Aorta (tissue), 5 donors: ENCODE measurements around the gene PLXNA2. TPM values are rescaled to one million over a fixed set of nuclear protein-coding genes. Genes with fewer than 3 reads are reported as not detected.
A peak's percentile ranks its signal among the peaks of the same experiment; 100 is the strongest.

Experiments used
- ATAC-seq: fragments of 200-7000 bp; cut with Tn5 transposase; one replicate; pipeline ENCODE4 v1.9.1; 2022; ENCODE audit warnings: moderate library complexity; ENCODE audit not compliant: low FRiP score
- DNase-seq, 2 donors: peaks; one replicate each; pipeline ENCODE4 v3.0.0-alpha.2; 2020
- H3K27ac ChIP-seq, 2 donors: one replicate each; pipeline ENCODE4 v1.5.1; 2013; ENCODE audit warnings: low read length in 2 of 2, mild to moderate bottlenecking in 2 of 2, moderate library complexity in 2 of 2, control low read depth in 1 of 2, inconsistent platforms in 1 of 2, low read depth in 1 of 2
- H3K27me3 ChIP-seq, 2 donors: one replicate each; pipeline ENCODE4 v1.6.1; 2013; ENCODE audit warnings: control low read depth in 1 of 2, low read length in 1 of 2, mild to moderate bottlenecking in 1 of 2, moderate library complexity in 1 of 2; ENCODE audit not compliant: insufficient read depth in 2 of 2, control insufficient read depth in 1 of 2
- H3K36me3 ChIP-seq, 2 donors: one replicate each; pipeline ENCODE4 v1.6.1; 2013; ENCODE audit warnings: control low read depth in 1 of 2, low read length in 1 of 2, mild to moderate bottlenecking in 1 of 2; ENCODE audit not compliant: insufficient read depth in 2 of 2, control insufficient read depth in 1 of 2
- H3K4me1 ChIP-seq, 2 donors: one replicate each; pipeline ENCODE4 v1.6.1; 2013; ENCODE audit warnings: low read length in 2 of 2, control low read depth in 1 of 2, mild to moderate bottlenecking in 1 of 2, moderate library complexity in 1 of 2; ENCODE audit not compliant: insufficient read depth in 2 of 2, control insufficient read depth in 1 of 2
- H3K4me3 ChIP-seq, 2 donors: one replicate each; pipeline ENCODE4 v1.5.1; 2013; ENCODE audit warnings: low read length in 2 of 2, control low read depth in 1 of 2, mild to moderate bottlenecking in 1 of 2
- H3K9me3 ChIP-seq: one replicate; pipeline ENCODE4 v1.6.1; 2013; ENCODE audit warnings: mild to moderate bottlenecking, low read length; ENCODE audit not compliant: control insufficient read depth
- WGBS, 2 donors: extraction: QIAGEN DNeasy Blood & Tissue Kit; methylation state at CpG; one replicate each; pipeline ENCODE4 v1.1.7; 2013; 5-methylcytosine and 5-hydroxymethylcytosine counted together
- intact Hi-C, 2 donors: fragments of 100-400 bp; cut with DNase I; formaldehyde crosslinking; loops; one replicate each; pipeline versions ENCODE4 v1.14.2 to v1.15.0; 2022
- polyA plus RNA-seq, 2 donors: library from polyadenylated mRNA; stranded (reverse); fragments of 200-250 nt; gene quantifications; one replicate each; pipeline ENCODE4 v1.2.3, GENCODE V29; 2013
- total RNA-seq, 2 donors: library from RNA; stranded (reverse); fragmentation: NEBNext Ultra II Directional; extraction: Animal tissue kit (Norgen Biotek cat#: 25700); gene quantifications; one replicate each; pipeline ENCODE4 v1.2.1, GENCODE V29; 2021
- donor health status: healthy with polysubstance abuse.
- donor health status: Bipolar disorder and iron deficiency.
- donor health status: DM: no; HTN: no; CAD: no.
- donor health status: DM: no; HTN: no; CAD: no.
- donor health status: DM: yes; HTN: yes; CAD: no.

Gene PLXNA2
- total and polyA plus RNA-seq, 4 donors = 2.9 to 37.3 (median 30.0) TPM

DNA sequence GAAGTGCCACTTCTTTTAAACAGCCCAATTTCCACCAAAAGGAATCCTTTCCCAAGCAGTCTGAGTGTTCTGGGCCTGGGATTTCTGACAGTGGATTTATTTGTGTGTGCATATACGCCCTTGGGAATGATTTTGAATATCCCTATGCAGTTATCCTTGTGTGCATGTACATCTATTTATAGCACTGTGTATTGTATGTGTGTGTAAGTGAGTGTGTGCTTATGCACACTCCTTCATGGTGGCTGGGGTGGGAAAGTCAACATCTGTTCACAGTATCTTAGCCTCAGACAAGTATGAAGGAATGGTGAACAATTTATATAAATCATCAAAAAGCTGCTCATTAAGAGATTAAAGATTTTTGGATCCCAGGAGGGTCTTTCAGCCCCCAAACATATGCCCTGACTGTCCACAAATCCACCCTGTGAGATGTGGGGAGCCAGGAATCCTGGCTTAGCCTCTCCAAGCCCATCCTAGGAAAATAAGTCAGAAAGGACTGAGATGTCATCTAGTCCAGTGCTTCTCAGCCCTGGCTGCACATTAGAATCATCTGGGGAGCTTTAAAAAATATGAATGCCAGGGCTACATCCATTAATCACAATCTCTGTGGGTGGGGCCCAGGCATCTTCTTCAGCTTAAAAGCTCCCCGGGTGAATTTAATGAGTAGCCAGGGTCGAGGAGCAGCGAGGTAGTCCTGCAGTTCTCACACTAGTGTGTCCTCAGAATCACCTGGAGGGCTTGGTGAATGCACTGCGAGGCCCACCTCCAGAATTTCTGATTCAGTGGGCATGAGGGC lies 101.4 kb downstream of the PLXNA2 start:
- Histone ChIP-seq H3K27me3 (no peaks in the 10 kb centered on the region), H3K9me3 (no peaks in the 10 kb centered on the region), H3K4me1 (no peaks in the 10 kb centered on the region), H3K27ac (no peak overlapping the region), H3K36me3 (peaks cover 0 to 10% of the 10 kb centered on the region in 2 donors), H3K4me3 (no peak overlapping the region)
- ATAC-seq (no peak), DNase-seq (no peak)
- 41 to 50% methylated on average over 5 of the region's 5 CpGs for whole genome bisulfite sequencing, 2 donors
- intact Hi-C loops = no loop called here

DNA sequence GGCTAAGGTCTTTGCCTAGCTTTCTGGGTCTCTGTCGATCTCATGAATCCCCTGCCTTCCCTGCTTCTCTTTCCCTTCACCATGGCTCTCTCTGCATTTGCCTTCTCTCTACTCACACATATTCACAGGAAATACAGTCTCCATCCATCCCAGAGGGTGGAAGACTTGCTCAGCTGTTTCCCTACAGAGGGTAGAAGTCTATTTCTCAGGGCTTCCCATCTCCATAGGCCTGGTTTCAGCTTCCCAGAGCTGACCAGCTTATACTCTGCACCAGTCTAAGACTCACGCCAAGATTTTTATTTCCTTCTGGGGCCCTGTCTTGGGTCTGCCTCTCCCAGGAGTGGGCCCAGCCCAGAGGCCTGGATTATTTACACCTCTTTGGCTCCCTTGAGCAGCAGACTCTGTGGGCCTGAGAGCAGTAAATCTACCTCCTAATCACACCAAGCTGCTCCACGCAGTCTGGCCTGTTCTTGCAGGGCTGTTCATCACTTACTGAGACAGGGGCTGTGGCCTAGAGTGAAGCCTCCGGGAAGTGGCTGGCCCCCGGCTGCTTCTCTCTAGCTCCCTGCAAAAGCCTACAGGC lies 102.5 kb downstream of the PLXNA2 start:
- WGBS, 2 donors = 24 to 32% methylated on average over 5 of the region's 5 CpGs
- no peak for DNase-seq
- intact Hi-C loops = no loop called here
- Histone ChIP-seq H3K4me1 (no peaks in the 10 kb centered on the region), H3K27me3 (no peaks in the 10 kb centered on the region), H3K9me3 (no peaks in the 10 kb centered on the region), H3K27ac (no peak overlapping the region), H3K36me3 (peaks cover 0 to 10% of the 10 kb centered on the region in 2 donors), H3K4me3 (no peak overlapping the region)
- ATAC-seq = peak; percentile 68

DNA sequence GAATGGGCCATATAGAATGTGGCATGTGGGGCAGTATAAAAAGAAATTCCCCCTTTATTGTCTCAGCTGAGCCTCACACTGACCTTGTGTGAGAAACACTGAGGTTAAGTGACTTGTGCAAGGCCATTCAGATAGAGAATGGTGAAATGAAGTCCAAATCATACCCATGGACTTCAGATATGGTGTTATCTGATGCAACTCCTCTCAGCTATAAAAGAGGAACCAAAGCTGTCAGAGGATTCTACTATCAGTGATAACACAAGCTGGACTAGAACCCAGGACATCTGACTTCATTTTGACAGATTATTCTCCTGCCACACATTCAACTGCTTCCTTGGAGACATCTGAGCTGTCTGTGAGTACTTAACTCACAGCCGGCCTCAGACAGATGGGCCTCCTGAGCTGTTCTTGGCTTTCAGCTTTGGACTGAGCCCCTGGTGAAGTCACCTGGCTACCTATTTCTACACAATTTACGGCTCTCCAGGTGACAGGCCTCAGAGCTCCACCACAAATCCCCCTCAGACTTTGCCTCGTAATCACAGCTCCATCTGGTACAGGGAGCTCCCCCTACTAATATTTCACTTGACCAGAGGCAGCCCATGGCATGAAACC lies 104.6 kb downstream of the PLXNA2 start:
- 65 to 91% methylated on average over 3 of the region's 3 CpGs for WGBS, 2 donors
- intact Hi-C loops = no loop called here
- Histone ChIP-seq H3K9me3 (no peaks in the 10 kb centered on the region), H3K27me3 (no peaks in the 10 kb centered on the region), H3K4me3 (no peak overlapping the region), H3K4me1 (peaks cover 0 to 6% of the 10 kb centered on the region in 2 donors), H3K27ac (no peak overlapping the region), H3K36me3 (peaks cover 0 to 10% of the 10 kb centered on the region in 2 donors)
- DNase-seq (no peak), ATAC-seq (no peak)

DNA sequence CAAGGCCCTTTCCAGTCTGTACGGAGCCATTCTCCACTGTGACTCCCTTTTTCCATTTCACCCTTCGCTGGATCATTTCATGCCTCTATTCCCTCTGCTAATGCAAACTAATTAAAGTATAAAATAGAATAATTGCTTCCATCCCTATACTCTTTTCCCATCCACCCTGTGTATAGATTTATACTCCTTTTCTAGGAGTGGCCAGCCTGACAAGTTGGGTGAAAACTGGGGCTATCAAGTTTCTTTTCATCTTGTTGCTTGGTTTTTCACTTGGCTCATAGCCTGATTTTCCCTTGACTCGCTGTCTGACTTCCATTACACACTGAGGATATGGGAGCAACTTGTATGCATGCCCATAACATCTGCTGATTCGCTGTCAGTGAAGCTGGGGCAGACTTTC lies 107.0 kb downstream of the PLXNA2 start:
- DNase-seq (no peak), ATAC-seq (no peak)
- no peaks in the 10 kb centered on the region for H3K27me3 ChIP-seq
- H3K27ac ChIP-seq = no peak overlapping the region
- H3K4me1 ChIP-seq = peaks cover 0 to 6% of the 10 kb centered on the region in 2 donors
- H3K4me3 ChIP-seq = no peak overlapping the region
- H3K36me3 ChIP-seq = peaks cover 0 to 9% of the 10 kb centered on the region in 2 donors
- WGBS, 2 donors = 68 to 81% methylated on average over 4 of the region's 4 CpGs
- intact Hi-C loops = no loop called here
- no peaks in the 10 kb centered on the region for H3K9me3 ChIP-seq

DNA sequence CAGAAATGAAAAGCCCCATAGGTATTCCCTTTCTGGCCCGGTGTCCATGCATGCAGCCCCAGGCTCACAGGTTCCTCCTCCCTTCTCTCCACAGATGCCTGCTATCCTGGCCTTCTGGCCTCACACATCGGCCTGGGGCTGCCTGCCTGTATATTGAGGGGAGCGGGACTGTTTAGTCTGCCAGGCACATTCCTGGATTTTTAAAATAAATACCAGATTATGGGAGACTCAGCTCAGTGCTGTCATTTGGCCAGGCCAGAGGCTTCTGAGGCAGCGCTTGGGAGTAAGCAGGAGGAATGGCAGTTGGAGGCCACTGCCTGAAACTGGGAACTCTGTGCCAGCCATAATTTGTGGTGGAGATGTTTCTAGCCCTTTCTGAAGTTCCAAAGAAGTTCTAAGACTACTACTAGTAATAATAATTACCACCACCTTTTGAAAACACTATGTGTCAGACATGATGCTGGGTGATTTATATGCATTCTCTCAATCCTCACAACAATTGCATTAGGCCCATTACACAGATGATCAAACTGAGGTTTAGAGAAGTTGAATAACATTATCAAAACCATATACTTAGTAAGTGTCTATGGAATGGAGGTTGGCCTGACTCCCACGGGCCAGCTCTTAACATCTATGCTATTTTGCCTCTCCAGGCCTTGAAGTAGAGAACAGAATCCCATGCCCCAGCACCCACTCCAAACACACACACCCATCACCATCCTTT lies 107.6 kb downstream of the PLXNA2 start:
- ATAC-seq (no peak), DNase-seq (no peak)
- intact Hi-C loops = no loop called here
- peaks cover 0 to 6% of the 10 kb centered on the region in 2 donors for H3K4me1 ChIP-seq
- no peak overlapping the region for H3K27ac ChIP-seq
- no peaks in the 10 kb centered on the region for H3K27me3 ChIP-seq
- peaks cover 0 to 8% of the 10 kb centered on the region in 2 donors for H3K36me3 ChIP-seq
- no peaks in the 10 kb centered on the region for H3K9me3 ChIP-seq
- no peak overlapping the region for H3K4me3 ChIP-seq
- WGBS, 2 donors = 16 to 24% methylated on average over 5 of the region's 5 CpGs

DNA sequence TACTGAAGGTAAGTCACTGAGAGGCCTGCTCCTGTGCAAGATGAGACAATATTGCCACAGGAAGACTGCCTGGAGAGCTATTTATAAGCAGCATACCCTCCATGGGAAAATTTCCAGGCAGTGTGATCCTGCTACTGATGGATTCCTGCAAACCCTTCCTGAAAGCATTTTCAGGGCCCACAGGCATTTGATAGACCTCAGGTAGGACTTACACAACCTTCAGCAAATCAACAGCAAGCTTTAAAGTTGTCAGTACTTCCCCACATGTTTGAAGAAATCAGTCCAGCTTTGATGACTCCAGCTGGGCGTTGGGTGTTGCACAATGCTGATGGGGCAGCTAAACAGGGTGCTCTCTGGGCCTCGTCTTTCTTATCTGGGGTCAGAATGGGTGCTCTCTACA lies 108.8 kb downstream of the PLXNA2 start:
- no peak for ATAC-seq
- no peak for DNase-seq
- Histone ChIP-seq H3K27me3 (no peaks in the 10 kb centered on the region), H3K4me3 (no peak overlapping the region), H3K4me1 (peaks cover 0 to 6% of the 10 kb centered on the region in 2 donors), H3K27ac (no peak overlapping the region), H3K36me3 (no peaks in the 10 kb centered on the region), H3K9me3 (no peaks in the 10 kb centered on the region)
- intact Hi-C loops = no loop called here
- 51 to 75% methylated on average over 2 of the region's 2 CpGs for WGBS, 2 donors

DNA sequence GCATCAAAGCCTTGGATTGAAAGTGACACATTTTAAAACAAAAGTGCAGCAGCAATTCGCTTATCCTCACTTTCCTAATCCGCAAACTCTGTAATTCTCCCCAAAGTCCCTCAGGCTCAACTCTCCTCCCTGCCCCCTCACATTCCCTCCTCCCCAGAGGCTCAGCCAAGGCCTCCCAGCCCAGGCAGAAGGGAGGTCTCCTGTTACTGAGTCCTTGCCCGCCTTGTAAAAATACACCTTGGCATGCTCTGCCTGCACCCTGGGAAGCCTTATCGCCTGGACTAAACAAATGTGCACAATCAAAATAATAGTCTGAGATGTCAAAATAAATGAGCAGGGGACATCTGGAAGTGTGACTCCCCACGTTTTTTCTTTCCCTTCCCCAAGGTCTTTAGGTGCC lies 109.7 kb downstream of the PLXNA2 start:
- H3K36me3 ChIP-seq = no peaks in the 10 kb centered on the region
- H3K27me3 ChIP-seq = no peaks in the 10 kb centered on the region
- H3K4me1 ChIP-seq = peaks cover 0 to 6% of the 10 kb centered on the region in 2 donors
- H3K4me3 ChIP-seq = no peak overlapping the region
- no peak overlapping the region for H3K27ac ChIP-seq
- WGBS, 2 donors = 5 to 12% methylated on average over 5 of the region's 5 CpGs
- ATAC-seq = no peak
- DNase-seq = no peak
- H3K9me3 ChIP-seq = no peaks in the 10 kb centered on the region
- intact Hi-C loops = loop anchor here in 1 of 2 donors (5.0 kb wide), 1 partner anchor 108 kb away; the partner anchor contains the start of gene PLXNA2

DNA sequence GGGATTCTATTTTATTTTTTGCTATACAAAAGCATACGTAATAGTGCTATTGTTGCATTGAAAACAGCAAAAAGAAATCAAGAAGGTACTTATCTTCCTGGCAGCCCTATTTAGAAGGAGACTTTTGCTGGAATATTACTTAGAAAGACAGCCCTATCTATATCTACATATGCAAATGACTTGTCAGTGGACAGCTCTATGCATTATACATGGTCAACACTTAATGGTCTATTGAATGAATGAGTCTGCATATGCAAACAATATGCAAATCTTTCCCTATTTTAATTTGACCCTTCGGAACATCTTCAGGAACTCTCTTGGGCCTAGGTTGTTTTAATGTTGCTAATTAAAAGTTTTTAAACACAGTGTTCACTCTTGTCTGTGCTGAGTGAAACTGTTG lies 110.8 kb downstream of the PLXNA2 start:
- intact Hi-C loops = loop anchor here (2.0 to 5.0 kb wide), 2 partner anchors 109 kb away; partner anchors contain the start of gene PLXNA2 (in 1 of the 2)
- H3K27ac ChIP-seq = no peak overlapping the region
- 82 to 91% methylated on average over 2 of the region's 2 CpGs for WGBS, 2 donors
- peaks cover 0 to 6% of the 10 kb centered on the region in 2 donors for H3K4me1 ChIP-seq
- no peaks in the 10 kb centered on the region for H3K27me3 ChIP-seq
- DNase-seq (no peak), ATAC-seq (no peak)
- no peak overlapping the region for H3K4me3 ChIP-seq
- no peaks in the 10 kb centered on the region for H3K36me3 ChIP-seq
- H3K9me3 ChIP-seq = no peaks in the 10 kb centered on the region
